M059J (cell line): Measurements from ENCODE around the gene AK9. TPM values are rescaled to one million over a fixed set of nuclear protein-coding genes. Genes with fewer than 3 reads are reported as not detected.
A peak's percentile ranks its signal among the peaks of the same experiment; 100 is the strongest.
"Not testable (repeated sequence)": the region's sequence is repeated elsewhere in the genome, so short reads cannot be mapped to it uniquely, and the experiment has no call there.

ENCODE experiments used
- DNase-seq: peaks from one replicate; pipeline ENCODE4 v3.0.0-alpha.2; 2012; ENCODE audit warnings: low read depth
- total RNA-seq: library from RNA; depleted of rRNA; stranded (reverse); fragments of >200 nt; shearing (Covaris generic); gene quantifications from 2 replicates; pipeline ENCODE4 v1.2.3, GENCODE V29; 2014; rRNA removed

AK9 gene
- 1.2 and 3.7 TPM in 2 replicates for total RNA-seq

- peak; percentile 95 for DNase-seq
Measured at GRCh38 chr6:109690737-109691621, at the start of gene AK9, which contains the start of gene FIG4. AK9 (minus strand) TSS chr6:109691202; CDS start chr6:109675745, 15,457 bp downstream. FIG4 (plus strand) TSS chr6:109691296; CDS start chr6:109691436, 140 bp downstream.

GRCh38 chr6:109740787-109741186 lies 49.8 kb upstream of the AK9 start:
- DNase-seq = no peak

- no peak for DNase-seq
Measured at GRCh38 chr6:109739686-109740085, 48.7 kb upstream of the AK9 start.

GRCh38 chr6:109738667-109739066 lies 47.7 kb upstream of the AK9 start:
- no peak for DNase-seq

GRCh38 chr6:109738255-109738654 lies 47.3 kb upstream of the AK9 start:
- DNase-seq = no peak

- no peak for DNase-seq
Measured at GRCh38 chr6:109736273-109737025, 45.4 kb upstream of the AK9 start.

- not testable (repeated sequence) for DNase-seq
Measured at GRCh38 chr6:109725250-109725649, 34.2 kb upstream of the AK9 start.

- peak; percentile 55 for DNase-seq
Measured at GRCh38 chr6:109722564-109723254, 31.7 kb upstream of the AK9 start.

- DNase-seq = no peak
Measured at GRCh38 chr6:109722011-109722410, 31.0 kb upstream of the AK9 start.

- no peak for DNase-seq
Measured at GRCh38 chr6:109720311-109720710, 29.3 kb upstream of the AK9 start.

- DNase-seq = peak; percentile 40
Measured at GRCh38 chr6:109718991-109719390, 28.0 kb upstream of the AK9 start.

- no peak for DNase-seq
Measured at GRCh38 chr6:109717971-109718370, 27.0 kb upstream of the AK9 start.

GRCh38 chr6:109715616-109716015 lies 24.6 kb upstream of the AK9 start:
- no peak for DNase-seq

GRCh38 chr6:109714611-109715010 lies 23.6 kb upstream of the AK9 start:
- no peak for DNase-seq

GRCh38 chr6:109714166-109714565 lies 23.2 kb upstream of the AK9 start:
- no peak for DNase-seq

- DNase-seq = peak; percentile 32
Measured at GRCh38 chr6:109713097-109713496, 22.1 kb upstream of the AK9 start.

- DNase-seq = not testable (repeated sequence)
Measured at GRCh38 chr6:109708099-109708498, 17.1 kb upstream of the AK9 start.

GRCh38 chr6:109706513-109706912 lies 15.5 kb upstream of the AK9 start:
- DNase-seq = no peak

GRCh38 chr6:109705258-109705657 lies 14.3 kb upstream of the AK9 start:
- peak; percentile 86 for DNase-seq

- no peak for DNase-seq
Measured at GRCh38 chr6:109702791-109703190, 11.8 kb upstream of the AK9 start.

- DNase-seq = no peak
Measured at GRCh38 chr6:109701774-109702173, 10.8 kb upstream of the AK9 start.

- no peak for DNase-seq
Measured at GRCh38 chr6:109701221-109701620, 10.2 kb upstream of the AK9 start.
